Activated naive CD4-positive, alpha-beta T cell treated with anti-CD3 and anti-CD28 coated beads, Interleukin-2, amount 50 U/mL, for 72 hours (primary cell): ENCODE data around the gene MFSD12. TPM values are rescaled to one million over a fixed set of nuclear protein-coding genes. Genes with fewer than 3 reads are reported as not detected.

Source experiments
- ATAC-seq, 2 donors: fragments of 150-1000 bp; cut with Tn5 transposase; 2 replicates each; pipeline ENCODE4 v1.10.0; 2021; ENCODE audit warnings: mild to moderate bottlenecking in 2 of 2, moderate library complexity in 2 of 2
- DNase-seq, 2 donors: peaks; one replicate each; pipeline ENCODE4 v3.0.0; 2021 to 2022; ENCODE audit warnings: low spot score in 2 of 2
- H3K27ac Mint-ChIP-seq, 2 donors: one replicate each; pipeline ENCODE4 v1.8.0; 2022; ENCODE audit warnings: mild to moderate bottlenecking in 2 of 2, mixed read lengths in 2 of 2
- H3K36me3 Mint-ChIP-seq, 2 donors: one replicate each; pipeline ENCODE4 v1.8.0; 2022; ENCODE audit warnings: mixed read lengths in 2 of 2
- H3K9me3 Mint-ChIP-seq, 2 donors: one replicate each; pipeline ENCODE4 v1.8.0; 2022; ENCODE audit warnings: mixed read lengths in 2 of 2
- total RNA-seq, 2 donors: library from RNA; stranded (reverse); gene quantifications; one replicate each; pipeline ENCODE4 v1.2.3, GENCODE V29; 2022

MFSD12 gene
- total RNA-seq, 2 donors from 2014 or later, result 40.1 to 47.5 TPM

- Mint-ChIP-seq H3K36me3 (peaks cover 7% of the 10 kb centered on the region in 2 donors), H3K27ac (no peak overlapping the region), H3K9me3 (peaks cover 0 to 5% of the 10 kb centered on the region in 2 donors)
- DNase-seq, result no peak
- ATAC-seq, result no peak
Observed at GRCh38 chr19:3497757-3498520, 59.4 kb downstream of the MFSD12 start.

GRCh38 chr19:3496392-3497273 is 60.8 kb downstream of the MFSD12 start:
- DNase-seq, result no peak

GRCh38 chr19:3494559-3494958 is 62.8 kb downstream of the MFSD12 start:
- Mint-ChIP-seq H3K9me3 (no peaks in the 10 kb centered on the region), H3K36me3 (no peaks in the 10 kb centered on the region), H3K27ac (peak overlapping the region in 1 of 2 donors; percentile 82)
- DNase-seq, result peak in 1 of 2 donors; percentile 79
- ATAC-seq, result peak; percentile 76 to 94

More at GRCh38 chr19:3496392-3497273, 60.8 kb downstream of the MFSD12 start:
- H3K36me3 Mint-ChIP-seq, result peaks cover 7% of the 10 kb centered on the region in 2 donors
- no peak overlapping the region for H3K27ac Mint-ChIP-seq
- ATAC-seq, result no peak
- peaks cover 0 to 5% of the 10 kb centered on the region in 2 donors for H3K9me3 Mint-ChIP-seq

Other genes with a start within 250 kb of the MFSD12 start
- 10 to 100 TPM; 10.4 to 23.1 TPM for gene NFIC, start 191.0 kb downstream of the MFSD12 start, total RNA-seq
- under 1 TPM in 1 of 2 donors, not detected in 1; 0.72 TPM for gene SMIM24, start 77.1 kb downstream of the MFSD12 start, total RNA-seq
- not detected for gene SMIM44, start 74.1 kb downstream of the MFSD12 start, total RNA-seq
- gene DOHH, start 56.9 kb downstream of the MFSD12 start, total RNA-seq, result 10 to 100 TPM; 13.2 to 14.8 TPM
- gene FZR1, start 51.3 kb downstream of the MFSD12 start, total RNA-seq, result 10 to 100 TPM; 52.4 to 73.5 TPM
- gene TEKTIP1, start 18.4 kb downstream of the MFSD12 start, total RNA-seq, result 1 to 10 TPM; 3.0 to 3.8 TPM
- gene HMG20B, start 15.4 kb upstream of the MFSD12 start, total RNA-seq, result 10 to 100 TPM; 66.2 to 86.9 TPM
- 1 to 10 TPM in 1 of 2 donors, under 1 TPM in 1; 0.59 to 1.2 TPM for gene GIPC3, start 27.9 kb upstream of the MFSD12 start, total RNA-seq
- 1 to 10 TPM; 1.3 to 1.8 TPM for gene TBXA2R, start 49.3 kb upstream of the MFSD12 start, total RNA-seq
- gene CACTIN, start 69.2 kb upstream of the MFSD12 start, total RNA-seq, result 10 to 100 TPM; 26.0 to 34.2 TPM
- gene PIP5K1C, start 142.9 kb upstream of the MFSD12 start, total RNA-seq, result 10 to 100 TPM; 11.5 to 13.5 TPM
- gene TJP3, start 150.8 kb upstream of the MFSD12 start, total RNA-seq, result 1 to 10 TPM; 2.6 to 6.3 TPM
- gene APBA3, start 204.1 kb upstream of the MFSD12 start, total RNA-seq, result 10 to 100 TPM; 44.6 to 61.7 TPM
- gene MRPL54, start 205.1 kb upstream of the MFSD12 start, total RNA-seq, result 10 to 100 TPM; 15.7 to 68.7 TPM
- not detected for gene RAX2, start 214.6 kb upstream of the MFSD12 start, total RNA-seq
- 10 to 100 TPM in 1 of 2 donors, 1 to 10 TPM in 1; 7.4 to 27.8 TPM for gene MATK, start 228.8 kb upstream of the MFSD12 start, total RNA-seq